HEK293 (cell line): ENCODE results near the gene GCNA.

ENCODE experiments used
- CTCF ChIA-PET: fragments of 350-600 bp; formaldehyde crosslinking; extraction: SDS; loops from one replicate; lab custom pipeline; 2021; ENCODE audit warnings: antibody characterized with exemption; lab: Yijun Ruan, JAX
- POLR2A ChIA-PET: fragments of 300-600 bp; formaldehyde crosslinking; extraction: SDS; loops from one replicate; lab custom pipeline; 2020; ENCODE audit warnings: antibody characterized with exemption, inconsistent platforms; lab: Yijun Ruan, JAX
- H3K27ac ChIP-seq: fragments of 200-500 bp; sonication (Bioruptor generic); 2 replicates; pipeline ENCODE4 v1.5.1; 2014; ENCODE audit warnings: low read depth, low read length, control low read depth, inconsistent platforms; ENCODE audit errors: extremely low read depth
- H3K36me3 ChIP-seq, 2 experiments: fragments of 200-500 bp in 1 of 2; sonication (Bioruptor generic) in 1 of 2; 1 replicate in 1 of 2; 2 replicates in 1 of 2; pipeline ENCODE4 v1.5.1; 2014 to 2017; ENCODE audit warnings: inconsistent platforms in 2 of 2, low read length in 2 of 2; ENCODE audit not compliant: control insufficient read depth in 2 of 2, insufficient read depth in 1 of 2
- H3K4me1 ChIP-seq: fragments of 200-500 bp; sonication (Bioruptor generic); 2 replicates; pipeline ENCODE4 v1.5.1; 2014; ENCODE audit warnings: mild to moderate bottlenecking, low read length, inconsistent platforms; ENCODE audit not compliant: control insufficient read depth, insufficient read depth
- H3K4me3 ChIP-seq: 2 replicates; pipeline ENCODE4 v1.5.1; 2011; ENCODE audit warnings: low read depth, mild to moderate bottlenecking, control low read depth, low read length, moderate library complexity
- H3K9me3 ChIP-seq: fragments of 200-500 bp; sonication (Bioruptor generic); 2 replicates; pipeline ENCODE4 v1.5.1; 2014; ENCODE audit warnings: low read depth, low read length, inconsistent platforms; ENCODE audit not compliant: control insufficient read depth, insufficient read depth
- ELK4 ChIP-seq: IDR thresholded peaks from 2 replicates; pipeline ENCODE4 v1.6.1; 2011; ENCODE audit warnings: mild to moderate bottlenecking, low read depth, low read length, borderline replicate concordance
- GFI1B ChIP-seq: fragments of 450-650 bp; formaldehyde crosslinking; IDR thresholded peaks from 2 replicates; pipeline ENCODE4 v1.5.1; 2016; ENCODE audit warnings: missing biosample characterization, missing genetic modification characterization
- GLIS2 ChIP-seq: fragments of 450-650 bp; formaldehyde crosslinking; IDR thresholded peaks from 2 replicates; pipeline ENCODE4 v1.5.1; 2016; ENCODE audit warnings: missing biosample characterization, missing genetic modification characterization
- HOXD13 ChIP-seq: sonication (generic); formaldehyde crosslinking; IDR thresholded peaks from 2 replicates; pipeline ENCODE4 v1.8.0; 2022; ENCODE audit warnings: missing genetic modification reagents, borderline replicate concordance
- INSM2 ChIP-seq: fragments of 450-650 bp; formaldehyde crosslinking; IDR thresholded peaks from 2 replicates; pipeline ENCODE4 v1.5.1; 2016; ENCODE audit warnings: missing biosample characterization, missing genetic modification characterization
- KLF8 ChIP-seq: fragments of 450-650 bp; formaldehyde crosslinking; IDR thresholded peaks from 2 replicates; pipeline ENCODE4 v1.5.1; 2016; ENCODE audit warnings: missing biosample characterization, missing genetic modification characterization
- KLF9 ChIP-seq: fragments of 450-650 bp; formaldehyde crosslinking; IDR thresholded peaks from 2 replicates; pipeline ENCODE4 v1.5.1; 2016; ENCODE audit warnings: missing biosample characterization, missing genetic modification characterization, low read depth
- PRDM1 ChIP-seq: fragments of 450-650 bp; formaldehyde crosslinking; IDR thresholded peaks from 2 replicates; pipeline ENCODE4; 2016; ENCODE audit warnings: missing biosample characterization, missing genetic modification characterization
- TCF7L2 ChIP-seq: IDR thresholded peaks from 2 replicates; pipeline ENCODE4 v1.6.1; 2011; ENCODE audit warnings: low read depth, mild to moderate bottlenecking, inconsistent platforms, low read length, moderate library complexity, borderline replicate concordance
- WT1 ChIP-seq: fragments of 450-650 bp; formaldehyde crosslinking; IDR thresholded peaks from 2 replicates; pipeline ENCODE4 v1.5.1; 2016; ENCODE audit warnings: missing biosample characterization, missing genetic modification characterization
- ZBTB21 ChIP-seq: fragments of 450-650 bp; formaldehyde crosslinking; IDR thresholded peaks from 2 replicates; pipeline ENCODE4 v1.5.1; 2017; ENCODE audit warnings: missing biosample characterization, missing genetic modification characterization
- ZBTB48 ChIP-seq: fragments of 450-650 bp; formaldehyde crosslinking; IDR thresholded peaks from 2 replicates; pipeline ENCODE4 v1.5.1; 2016; ENCODE audit warnings: missing biosample characterization, missing genetic modification characterization
- ZEB2 ChIP-seq: fragments of 450-650 bp; formaldehyde crosslinking; IDR thresholded peaks from 2 replicates; pipeline ENCODE4 v1.5.1; 2016; ENCODE audit warnings: missing biosample characterization, missing genetic modification characterization
- ZFP69B ChIP-seq: fragments of 450-650 bp; formaldehyde crosslinking; IDR thresholded peaks from 2 replicates; pipeline ENCODE4 v1.5.1; 2016; ENCODE audit warnings: missing biosample characterization, missing genetic modification characterization
- ZNF148 ChIP-seq: fragments of 450-650 bp; formaldehyde crosslinking; IDR thresholded peaks from 2 replicates; pipeline ENCODE4 v1.5.0; 2017; ENCODE audit warnings: missing biosample characterization, missing genetic modification characterization, borderline replicate concordance
- ZNF174 ChIP-seq: fragments of 450-650 bp; formaldehyde crosslinking; IDR thresholded peaks from 2 replicates; pipeline ENCODE4 v1.5.0; 2017; ENCODE audit warnings: missing biosample characterization, mild to moderate bottlenecking, missing genetic modification characterization
- ZNF266 ChIP-seq: fragments of 450-650 bp; formaldehyde crosslinking; IDR thresholded peaks from 2 replicates; pipeline ENCODE4 v1.5.1; 2016; ENCODE audit warnings: missing biosample characterization, missing genetic modification characterization, low read depth
- ZNF37A ChIP-seq: fragments of 450-650 bp; IDR thresholded peaks from 2 replicates; pipeline ENCODE4 v1.5.1; 2018; ENCODE audit warnings: missing biosample characterization, missing genetic modification characterization
- ZNF555 ChIP-seq: fragments of 450-650 bp; formaldehyde crosslinking; conservative IDR thresholded peaks from 2 replicates; pipeline ENCODE4 v1.5.1; 2017; ENCODE audit warnings: missing biosample characterization, mild to moderate bottlenecking, missing genetic modification characterization, inconsistent platforms
- ZNF580 ChIP-seq: fragments of 450-650 bp; formaldehyde crosslinking; IDR thresholded peaks from 2 replicates; pipeline ENCODE4 v1.5.1; 2016; ENCODE audit warnings: missing biosample characterization, missing genetic modification characterization
- ZNF585B ChIP-seq: fragments of 450-650 bp; formaldehyde crosslinking; IDR thresholded peaks from 2 replicates; pipeline ENCODE4 v1.5.1; 2016; ENCODE audit warnings: missing biosample characterization, missing genetic modification characterization
- ZNF596 ChIP-seq: fragments of 450-650 bp; IDR thresholded peaks from 2 replicates; pipeline ENCODE4 v1.5.0; 2018; ENCODE audit warnings: missing biosample characterization, mild to moderate bottlenecking, missing genetic modification characterization, moderate library complexity
- ZNF654 ChIP-seq: fragments of 450-650 bp; formaldehyde crosslinking; IDR thresholded peaks from 2 replicates; pipeline ENCODE4 v1.5.1; 2016; ENCODE audit warnings: low read depth, missing biosample characterization, missing genetic modification characterization
- ZNF664 ChIP-seq: fragments of 450-650 bp; formaldehyde crosslinking; IDR thresholded peaks from 2 replicates; pipeline ENCODE4 v1.5.1; 2016; ENCODE audit warnings: missing biosample characterization, missing genetic modification characterization
- ZNF701 ChIP-seq: fragments of 450-650 bp; formaldehyde crosslinking; IDR thresholded peaks from 2 replicates; pipeline ENCODE4 v1.5.1; 2016; ENCODE audit warnings: missing biosample characterization, missing genetic modification characterization
- ZNF777 ChIP-seq: fragments of 450-650 bp; formaldehyde crosslinking; IDR thresholded peaks from 2 replicates; pipeline ENCODE4 v1.5.1; 2017; ENCODE audit warnings: missing biosample characterization, missing genetic modification characterization, borderline replicate concordance
- ZNF791 ChIP-seq: fragments of 450-650 bp; formaldehyde crosslinking; IDR thresholded peaks from 2 replicates; pipeline ENCODE4 v1.5.1; 2016; ENCODE audit warnings: missing biosample characterization, missing genetic modification characterization

GCNA gene

GRCh38 chrX:71637848-71638247, 59.6 kb downstream of the GCNA start:
- H3K27ac ChIP-seq, result no peak overlapping the region
- H3K9me3 ChIP-seq, result no peaks in the 10 kb centered on the region
- H3K36me3 ChIP-seq, result no peaks in the 10 kb centered on the region; a peak in 1 of 3 replicates
- ChIA-PET POLR2A (no interaction called here), CTCF (interaction anchor here (0.7 to 1.6 kb wide), 3 partner anchors 14 to 27 kb away, joined by 3 to 4 read pairs (median 3); no protein-coding TSS in a partner anchor)
- TF ChIP-seq ZNF555 (no peak), ZBTB48 (no peak), ZNF37A (tag by site-specific recombination) (no peak), ZNF664 (tag by site-specific recombination) (no peak), INSM2 (tag by site-specific recombination) (no peak), ZNF777 (tag by site-specific recombination) (no peak), ZFP69B (tag by site-specific recombination) (no peak)
- H3K4me3 ChIP-seq, result no peak overlapping the region
- H3K4me1 ChIP-seq, result no peaks in the 10 kb centered on the region

GRCh38 chrX:71638409-71638808, 60.2 kb downstream of the GCNA start:
- Histone ChIP-seq H3K9me3 (no peaks in the 10 kb centered on the region), H3K4me3 (no peak overlapping the region), H3K27ac (no peak overlapping the region), H3K4me1 (no peaks in the 10 kb centered on the region), H3K36me3 (no peaks in the 10 kb centered on the region; a peak in 1 of 3 replicates)
- POLR2A ChIA-PET, result no interaction called here
- CTCF ChIA-PET, result interaction anchor here (0.7 to 1.6 kb wide), 3 partner anchors 13 to 649 kb away, joined by 3 to 4 read pairs (median 3); no protein-coding TSS in a partner anchor
- TF ChIP-seq ZEB2 (tag by site-specific recombination), result no peak
- no peak for TF ChIP-seq GLIS2 (tag by site-specific recombination)
- no peak for TF ChIP-seq HOXD13
- no peak for TF ChIP-seq ZNF654 (tag by site-specific recombination)
- TF ChIP-seq ZNF174 (tag by site-specific recombination), result no peak
- no peak for TF ChIP-seq WT1 (tag by site-specific recombination)
- TF ChIP-seq KLF9 (tag by site-specific recombination), result no peak
- no peak for TF ChIP-seq PRDM1 (tag by site-specific recombination)
- TF ChIP-seq ZNF266 (tag by site-specific recombination), result no peak
- TF ChIP-seq KLF8 (tag by site-specific recombination), result no peak
- no peak for TF ChIP-seq TCF7L2
- TF ChIP-seq ZNF596 (tag by site-specific recombination), result no peak
- TF ChIP-seq GFI1B (tag by site-specific recombination), result no peak
- TF ChIP-seq ZNF701 (tag by site-specific recombination), result no peak
- TF ChIP-seq ZNF148 (tag by site-specific recombination), result no peak
- no peak for TF ChIP-seq ZNF791 (tag by site-specific recombination)
- TF ChIP-seq ZBTB21, result no peak
- TF ChIP-seq ELK4, result no peak
- TF ChIP-seq ZNF580 (tag by site-specific recombination), result no peak
- TF ChIP-seq ZNF585B (tag by site-specific recombination), result no peak
